Smooth muscle cell (in vitro differentiated cells): ENCODE measurements around the gene CLSTN1. TPM values are rescaled to one million over a fixed set of nuclear protein-coding genes. Genes with fewer than 3 reads are reported as not detected.

Experiments used
- DNase-seq: peaks from one replicate; lab custom pipeline; 2025; ENCODE audit not compliant: unreplicated experiment; lab: John Stamatoyannopoulos, UW
- H2AFZ ChIP-seq: fragments of 200-600 bp; sonication (generic); 2 replicates; pipeline ENCODE4 v1.6.0; 2016; ENCODE audit warnings: antibody characterized with exemption, low read depth, mild to moderate bottlenecking
- H3F3A ChIP-seq: fragments of 200-600 bp; sonication (generic); 2 replicates; pipeline ENCODE4 v1.6.0; 2017; ENCODE audit warnings: antibody characterized with exemption, low read depth
- H3K27ac ChIP-seq: fragments of 200-600 bp; sonication (generic); 2 replicates; pipeline ENCODE4 v1.5.1; 2016; ENCODE audit warnings: low read depth, mild to moderate bottlenecking
- H3K27me3 ChIP-seq: fragments of 200-600 bp; sonication (generic); 2 replicates; pipeline ENCODE4 v1.6.1; 2016; ENCODE audit warnings: low read depth, mild to moderate bottlenecking
- H3K36me3 ChIP-seq: fragments of 200-600 bp; sonication (generic); 2 replicates; pipeline ENCODE4 v1.5.1; 2016; ENCODE audit warnings: low read depth
- H3K4me1 ChIP-seq: fragments of 200-600 bp; sonication (generic); 2 replicates; pipeline ENCODE4 v1.5.1; 2016; ENCODE audit warnings: low read depth
- H3K4me2 ChIP-seq: fragments of 200-600 bp; sonication (generic); 2 replicates; pipeline ENCODE4 v1.6.0; 2016; ENCODE audit warnings: mild to moderate bottlenecking
- H3K4me3 ChIP-seq: fragments of 200-600 bp; sonication (generic); 2 replicates; pipeline ENCODE4 v1.5.1; 2016; ENCODE audit warnings: mild to moderate bottlenecking
- H3K79me2 ChIP-seq: fragments of 200-600 bp; sonication (generic); 2 replicates; pipeline ENCODE4 v1.6.0; 2016; ENCODE audit warnings: low read depth, mild to moderate bottlenecking
- H3K9ac ChIP-seq: fragments of 200-600 bp; sonication (generic); 2 replicates; pipeline ENCODE4 v1.6.0; 2016; ENCODE audit warnings: low read depth
- H3K9me3 ChIP-seq: fragments of 200-600 bp; sonication (generic); replicated peaks from 2 replicates; pipeline ENCODE4 v1.5.1; 2016; ENCODE audit warnings: low read depth
- H4K20me1 ChIP-seq: fragments of 200-600 bp; sonication (generic); 2 replicates; pipeline ENCODE4 v1.6.0; 2016; ENCODE audit warnings: low read depth
- WGBS: methylation state at CpG from one replicate; pipeline ENCODE4 v1.1.7; 2016; ENCODE audit warnings: low lambda C conversion rate; 5-methylcytosine and 5-hydroxymethylcytosine counted together
- polyA plus RNA-seq: library from polyadenylated mRNA; unstranded; fragments of >200 nt; fragmentation: Nextera tagmentation; extraction: Ambion mirVana; gene quantifications from 2 replicates; pipeline ENCODE4 v1.2.1, GENCODE V29; 2016
- total RNA-seq: library from RNA; depleted of rRNA; stranded (reverse); fragments of >200 nt; gene quantifications from 2 replicates; pipeline ENCODE4 v1.2.3, GENCODE V29; 2014
- TF ChIP-seq, protein P1 (sequence below): fragments of 200-600 bp; sonication (generic); IDR thresholded peaks from 2 replicates; pipeline ENCODE4 v1.5.1; 2017; ENCODE audit warnings: borderline replicate concordance, mild to moderate bottlenecking, antibody characterized with exemption; ENCODE audit not compliant: insufficient read depth, poor library complexity, severe bottlenecking

The CLSTN1 gene
- total and polyA plus RNA-seq, 2 experiments from 2014 or later, result 51.3 to 83.5 TPM

- WGBS, result 19% methylated on average over 13 of the region's 17 CpGs
- Histone ChIP-seq H3K4me1 (peaks cover 26% of the 10 kb centered on the region), H3K79me2 (peaks cover 22% of the 10 kb centered on the region), H3K4me2 (peak overlapping the region; percentile 88), H3K36me3 (no peaks in the 10 kb centered on the region), H3K9ac (no peak overlapping the region), H3K9me3 (no peaks in the 10 kb centered on the region), H3K27me3 (no peaks in the 10 kb centered on the region), H3K4me3 (no peak overlapping the region), H3F3A (peaks cover 35% of the 10 kb centered on the region), H4K20me1 (peaks cover 29% of the 10 kb centered on the region), H3K27ac (peak overlapping the region; percentile 74), H2AFZ (no peak overlapping the region)
- TF ChIP-seq, protein P1, sequence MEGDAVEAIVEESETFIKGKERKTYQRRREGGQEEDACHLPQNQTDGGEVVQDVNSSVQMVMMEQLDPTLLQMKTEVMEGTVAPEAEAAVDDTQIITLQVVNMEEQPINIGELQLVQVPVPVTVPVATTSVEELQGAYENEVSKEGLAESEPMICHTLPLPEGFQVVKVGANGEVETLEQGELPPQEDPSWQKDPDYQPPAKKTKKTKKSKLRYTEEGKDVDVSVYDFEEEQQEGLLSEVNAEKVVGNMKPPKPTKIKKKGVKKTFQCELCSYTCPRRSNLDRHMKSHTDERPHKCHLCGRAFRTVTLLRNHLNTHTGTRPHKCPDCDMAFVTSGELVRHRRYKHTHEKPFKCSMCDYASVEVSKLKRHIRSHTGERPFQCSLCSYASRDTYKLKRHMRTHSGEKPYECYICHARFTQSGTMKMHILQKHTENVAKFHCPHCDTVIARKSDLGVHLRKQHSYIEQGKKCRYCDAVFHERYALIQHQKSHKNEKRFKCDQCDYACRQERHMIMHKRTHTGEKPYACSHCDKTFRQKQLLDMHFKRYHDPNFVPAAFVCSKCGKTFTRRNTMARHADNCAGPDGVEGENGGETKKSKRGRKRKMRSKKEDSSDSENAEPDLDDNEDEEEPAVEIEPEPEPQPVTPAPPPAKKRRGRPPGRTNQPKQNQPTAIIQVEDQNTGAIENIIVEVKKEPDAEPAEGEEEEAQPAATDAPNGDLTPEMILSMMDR, result no peak
- no peak for DNase-seq
Measured at GRCh38 chr1:9825093-9826074, 1.6 kb upstream of the CLSTN1 start.

GRCh38 chr1:9824702-9825089, 931 bp upstream of the CLSTN1 start:
- H3F3A ChIP-seq, result peaks cover 35% of the 10 kb centered on the region
- no peaks in the 10 kb centered on the region for H3K36me3 ChIP-seq
- peaks cover 35% of the 10 kb centered on the region for H4K20me1 ChIP-seq
- H3K9ac ChIP-seq, result no peak overlapping the region
- H2AFZ ChIP-seq, result peak overlapping the region; percentile 74
- peaks cover 26% of the 10 kb centered on the region for H3K4me1 ChIP-seq
- 18% methylated on average over 12 of the region's 12 CpGs for WGBS
- TF ChIP-seq, protein P1, result no peak
- peak overlapping the region; percentile 87 for H3K4me3 ChIP-seq
- DNase-seq, result no peak
- peaks cover 29% of the 10 kb centered on the region for H3K79me2 ChIP-seq
- H3K27ac ChIP-seq, result peak overlapping the region; percentile 38
- no peaks in the 10 kb centered on the region for H3K9me3 ChIP-seq
- peak overlapping the region; percentile 88 for H3K4me2 ChIP-seq
- H3K27me3 ChIP-seq, result no peaks in the 10 kb centered on the region

GRCh38 chr1:9823693-9823942, 147 bp downstream of the CLSTN1 start:
- Histone ChIP-seq H3K4me3 (peak overlapping the region; percentile 87), H2AFZ (no peak overlapping the region), H3K36me3 (no peaks in the 10 kb centered on the region), H3K79me2 (peaks cover 39% of the 10 kb centered on the region), H4K20me1 (peaks cover 45% of the 10 kb centered on the region), H3K9me3 (no peaks in the 10 kb centered on the region), H3K27ac (no peak overlapping the region), H3K4me1 (peaks cover 26% of the 10 kb centered on the region), H3K9ac (no peak overlapping the region), H3K27me3 (no peaks in the 10 kb centered on the region), H3F3A (peaks cover 35% of the 10 kb centered on the region), H3K4me2 (peak overlapping the region; percentile 92)
- WGBS, result 0% methylated on average over 9 of the region's 40 CpGs
- DNase-seq, result no peak
- TF ChIP-seq, protein P1, result no peak
